OCI-LY7 (cell line): Measurements from ENCODE around the gene HERC3.

Experiments used
- EZH2phosphoT487 ChIP-seq: fragments of 200-600 bp; sonication (generic); IDR thresholded peaks from 2 replicates; pipeline ENCODE4 v1.6.1; 2018; ENCODE audit warnings: low read depth, borderline replicate concordance, mild to moderate bottlenecking, mixed run types, antibody characterized with exemption, low read length, moderate library complexity, mixed read lengths
- TF ChIP-seq, protein P1 (sequence below): fragments of 200-600 bp; sonication (generic); conservative IDR thresholded peaks from 2 replicates; pipeline ENCODE4 v1.5.1; 2014; ENCODE audit warnings: mild to moderate bottlenecking, antibody characterized with exemption, low read length, moderate library complexity, mixed read lengths

- TF ChIP-seq, protein P1, sequence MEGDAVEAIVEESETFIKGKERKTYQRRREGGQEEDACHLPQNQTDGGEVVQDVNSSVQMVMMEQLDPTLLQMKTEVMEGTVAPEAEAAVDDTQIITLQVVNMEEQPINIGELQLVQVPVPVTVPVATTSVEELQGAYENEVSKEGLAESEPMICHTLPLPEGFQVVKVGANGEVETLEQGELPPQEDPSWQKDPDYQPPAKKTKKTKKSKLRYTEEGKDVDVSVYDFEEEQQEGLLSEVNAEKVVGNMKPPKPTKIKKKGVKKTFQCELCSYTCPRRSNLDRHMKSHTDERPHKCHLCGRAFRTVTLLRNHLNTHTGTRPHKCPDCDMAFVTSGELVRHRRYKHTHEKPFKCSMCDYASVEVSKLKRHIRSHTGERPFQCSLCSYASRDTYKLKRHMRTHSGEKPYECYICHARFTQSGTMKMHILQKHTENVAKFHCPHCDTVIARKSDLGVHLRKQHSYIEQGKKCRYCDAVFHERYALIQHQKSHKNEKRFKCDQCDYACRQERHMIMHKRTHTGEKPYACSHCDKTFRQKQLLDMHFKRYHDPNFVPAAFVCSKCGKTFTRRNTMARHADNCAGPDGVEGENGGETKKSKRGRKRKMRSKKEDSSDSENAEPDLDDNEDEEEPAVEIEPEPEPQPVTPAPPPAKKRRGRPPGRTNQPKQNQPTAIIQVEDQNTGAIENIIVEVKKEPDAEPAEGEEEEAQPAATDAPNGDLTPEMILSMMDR, result no peak
- TF ChIP-seq EZH2phosphoT487, result no peak
These were observed 6.4 kb upstream of the HERC3 start for GRCh38 chr4:88585917-88586316.
